ENCODE results near the gene TFDP2. TPM values are rescaled to one million over a fixed set of nuclear protein-coding genes. Genes with fewer than 3 reads are reported as not detected.
"Not testable (repeated sequence)": the region's sequence is repeated elsewhere in the genome, so short reads cannot be mapped to it uniquely, and the experiment has no call there.

The TFDP2 gene
- total RNA-seq, 4 donors from 2014 or later, result 38.0 to 95.4 (median 65.4) TPM

DNA sequence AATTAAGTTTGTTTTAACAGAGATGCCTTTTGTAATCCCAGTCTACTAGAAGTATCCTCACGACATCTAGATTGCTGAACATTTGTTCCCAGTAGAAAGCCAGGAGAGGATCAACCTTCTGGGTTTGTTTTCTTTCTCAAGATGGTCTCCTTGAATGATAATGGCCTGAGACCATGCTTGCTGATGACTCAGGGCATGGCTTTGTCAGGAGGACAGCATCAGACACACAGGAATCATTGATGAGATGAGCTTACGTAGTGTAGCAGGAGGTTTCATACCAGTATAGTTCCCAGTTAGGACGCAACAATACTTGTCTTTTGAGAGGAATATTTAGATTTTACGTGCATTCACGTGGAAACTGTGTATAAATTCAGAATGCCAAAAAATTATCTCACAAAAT lies 234.3 kb downstream of the TFDP2 start:
- Histone ChIP-seq H3K27me3 (no peaks in the 10 kb centered on the region), H3K9me3 (no peaks in the 10 kb centered on the region), H3K4me1 (no peaks in the 10 kb centered on the region), H3K4me3 (no peak overlapping the region), H3K27ac (no peak overlapping the region), H3K36me3 (peaks cover 0 to 73% (median 0%) of the 10 kb centered on the region in 3 donors)
- DNase-seq, result no peak
- no peak for TF ChIP-seq POLR2A (IDR thresholded peaks at IDR 0.05)
- TF ChIP-seq, protein P1, sequence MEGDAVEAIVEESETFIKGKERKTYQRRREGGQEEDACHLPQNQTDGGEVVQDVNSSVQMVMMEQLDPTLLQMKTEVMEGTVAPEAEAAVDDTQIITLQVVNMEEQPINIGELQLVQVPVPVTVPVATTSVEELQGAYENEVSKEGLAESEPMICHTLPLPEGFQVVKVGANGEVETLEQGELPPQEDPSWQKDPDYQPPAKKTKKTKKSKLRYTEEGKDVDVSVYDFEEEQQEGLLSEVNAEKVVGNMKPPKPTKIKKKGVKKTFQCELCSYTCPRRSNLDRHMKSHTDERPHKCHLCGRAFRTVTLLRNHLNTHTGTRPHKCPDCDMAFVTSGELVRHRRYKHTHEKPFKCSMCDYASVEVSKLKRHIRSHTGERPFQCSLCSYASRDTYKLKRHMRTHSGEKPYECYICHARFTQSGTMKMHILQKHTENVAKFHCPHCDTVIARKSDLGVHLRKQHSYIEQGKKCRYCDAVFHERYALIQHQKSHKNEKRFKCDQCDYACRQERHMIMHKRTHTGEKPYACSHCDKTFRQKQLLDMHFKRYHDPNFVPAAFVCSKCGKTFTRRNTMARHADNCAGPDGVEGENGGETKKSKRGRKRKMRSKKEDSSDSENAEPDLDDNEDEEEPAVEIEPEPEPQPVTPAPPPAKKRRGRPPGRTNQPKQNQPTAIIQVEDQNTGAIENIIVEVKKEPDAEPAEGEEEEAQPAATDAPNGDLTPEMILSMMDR (IDR thresholded peaks at IDR 0.05), result no peak

DNA sequence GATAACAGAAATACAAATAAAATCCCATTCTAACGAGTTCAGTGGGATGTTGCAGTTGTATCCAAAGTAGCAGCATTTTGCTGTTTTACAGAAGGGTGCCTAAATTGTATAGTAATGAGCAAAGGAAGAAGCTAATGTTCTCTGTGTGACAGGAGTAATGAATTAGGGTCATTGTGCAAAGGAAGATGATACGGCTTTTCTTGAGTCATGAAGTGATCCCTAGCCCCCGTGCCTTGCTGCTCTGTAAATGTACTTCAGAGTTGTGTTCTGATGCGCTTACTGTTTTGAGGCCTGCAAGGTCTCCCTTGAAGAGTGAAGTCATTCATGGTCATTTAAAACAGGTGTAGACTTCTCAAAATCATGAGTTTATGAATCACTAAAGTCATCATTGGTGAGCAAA lies 235.0 kb downstream of the TFDP2 start:
- Histone ChIP-seq H3K4me3 (no peak overlapping the region), H3K27me3 (no peaks in the 10 kb centered on the region), H3K4me1 (no peaks in the 10 kb centered on the region), H3K9me3 (no peaks in the 10 kb centered on the region), H3K36me3 (peaks cover 0 to 73% (median 0%) of the 10 kb centered on the region in 3 donors), H3K27ac (no peak overlapping the region)
- DNase-seq, result no peak
- TF ChIP-seq, protein P1 (IDR thresholded peaks at IDR 0.05), result no peak
- no peak for TF ChIP-seq POLR2A (IDR thresholded peaks at IDR 0.05)

DNA sequence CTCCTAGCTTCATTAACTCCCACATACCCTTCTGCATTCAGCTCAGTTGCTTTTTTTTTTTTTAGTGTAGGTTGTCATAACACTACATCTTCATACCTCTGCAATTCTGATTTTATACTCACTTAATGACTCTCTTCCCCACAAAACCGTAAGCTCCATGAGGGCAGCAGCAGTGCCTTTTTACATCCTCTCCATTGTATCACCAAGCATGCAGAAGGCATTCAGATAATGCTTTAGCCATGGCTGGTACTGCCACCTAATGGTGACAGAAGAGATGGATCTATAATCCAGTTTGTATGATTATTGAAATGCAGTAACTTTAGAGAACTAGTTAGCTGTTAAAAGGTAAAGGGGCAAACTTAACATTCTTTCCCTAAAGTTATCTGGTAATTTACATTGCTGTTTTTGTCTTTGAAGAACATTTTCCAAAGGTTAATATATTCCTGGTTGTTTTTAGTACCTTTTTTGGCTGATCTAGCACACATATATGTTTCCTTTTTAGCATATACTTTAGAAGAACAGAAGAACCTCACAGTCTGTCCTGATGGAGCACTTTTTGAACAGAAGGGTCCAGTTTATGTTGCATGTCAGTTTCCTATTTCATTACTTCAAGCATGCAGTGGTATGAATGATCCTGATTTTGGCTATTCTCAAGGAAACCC lies 236.1 kb downstream of the TFDP2 start:
- Histone ChIP-seq H3K27me3 (no peaks in the 10 kb centered on the region), H3K27ac (no peak overlapping the region), H3K36me3 (peaks cover 0 to 73% (median 0%) of the 10 kb centered on the region in 3 donors), H3K4me3 (no peak overlapping the region), H3K9me3 (no peaks in the 10 kb centered on the region), H3K4me1 (no peaks in the 10 kb centered on the region)
- no peak for TF ChIP-seq POLR2A (IDR thresholded peaks at IDR 0.05)
- TF ChIP-seq, protein P1 (IDR thresholded peaks at IDR 0.05), result peak; percentile 31 to 92 (median 78)
- peak in 1 of 3 donors; percentile 76 for DNase-seq

DNA sequence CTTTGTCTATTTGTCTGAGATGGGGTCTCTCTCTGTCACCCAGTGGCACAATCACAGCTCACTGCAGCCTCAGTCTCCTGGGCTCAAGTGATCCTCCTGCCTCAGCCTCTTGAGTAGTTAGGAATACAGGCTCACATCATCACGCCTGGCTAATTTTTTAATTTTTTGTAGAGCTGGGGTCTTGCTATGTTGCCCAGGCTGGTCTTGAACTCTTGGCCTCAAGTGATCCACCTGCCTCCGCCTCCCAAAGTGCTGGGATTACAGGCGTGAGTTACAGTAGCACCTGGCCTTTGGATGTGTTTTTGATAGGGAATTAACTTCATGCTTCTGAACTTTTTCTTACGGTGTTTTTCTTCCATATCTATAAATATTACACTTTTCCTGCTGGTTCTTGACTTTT lies 239.4 kb downstream of the TFDP2 start:
- H3K27me3 ChIP-seq, H3K4me1 ChIP-seq, DNase-seq, H3K9me3 ChIP-seq, H3K27ac ChIP-seq, H3K4me3 ChIP-seq: not testable (repeated sequence)
- H3K36me3 ChIP-seq, result peaks cover 0 to 71% (median 0%) of the 10 kb centered on the region in 3 donors

DNA sequence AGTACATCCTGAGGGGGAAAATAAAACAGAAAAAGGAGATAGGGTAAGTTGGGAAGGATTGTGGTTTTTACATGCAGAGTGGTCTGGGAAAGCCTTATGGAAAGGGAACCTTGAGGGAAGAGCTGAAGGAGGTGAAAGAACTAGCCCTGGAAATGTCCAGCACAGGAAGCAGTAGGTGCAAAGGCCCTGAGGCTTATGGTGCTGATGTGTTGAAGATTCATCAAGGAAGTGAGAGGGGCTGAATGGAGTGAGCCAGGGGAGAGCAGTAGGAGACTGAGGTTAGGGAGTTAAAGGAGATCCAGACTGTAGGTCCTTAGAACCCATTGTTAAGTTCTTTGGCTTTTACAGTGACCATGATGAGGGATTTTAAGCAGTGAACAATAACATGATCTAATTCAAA lies 239.9 kb downstream of the TFDP2 start:
- H3K36me3 ChIP-seq, result peaks cover 0 to 65% (median 0%) of the 10 kb centered on the region in 3 donors
- no peak overlapping the region for H3K27ac ChIP-seq

DNA sequence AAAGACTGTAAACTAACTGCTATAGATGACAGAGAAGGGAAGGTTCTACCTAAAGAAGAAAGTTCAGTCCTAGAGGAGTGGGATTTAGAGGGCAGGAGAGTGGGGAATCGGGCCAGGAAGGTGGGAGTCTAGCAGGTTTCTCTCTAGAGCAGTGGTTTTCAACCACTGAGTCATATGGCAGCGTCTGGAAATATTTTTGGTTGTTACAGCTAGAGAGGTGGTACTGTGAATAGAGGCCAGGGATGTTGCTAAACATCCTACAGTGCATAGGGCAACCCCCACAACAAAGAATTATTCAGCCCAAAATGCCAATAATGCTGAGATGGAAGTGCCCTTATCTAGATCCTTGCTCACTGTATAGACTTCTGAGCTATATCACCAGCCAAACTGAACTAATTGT lies 244.2 kb downstream of the TFDP2 start:
- TF ChIP-seq POLR2A (IDR thresholded peaks at IDR 0.05), result no peak
- TF ChIP-seq, protein P1 (IDR thresholded peaks at IDR 0.05), result no peak
- no peaks in the 10 kb centered on the region for H3K27me3 ChIP-seq
- no peaks in the 10 kb centered on the region for H3K4me1 ChIP-seq
- H3K9me3 ChIP-seq, result no peaks in the 10 kb centered on the region
- no peak overlapping the region for H3K27ac ChIP-seq
- peaks cover 0 to 50% (median 0%) of the 10 kb centered on the region in 3 donors for H3K36me3 ChIP-seq
- no peak for DNase-seq
- no peak overlapping the region for H3K4me3 ChIP-seq

More for the DNA sequence above, 239.9 kb downstream of the TFDP2 start:
- Histone ChIP-seq H3K4me3 (no peak overlapping the region), H3K27me3 (no peaks in the 10 kb centered on the region), H3K9me3 (no peaks in the 10 kb centered on the region), H3K4me1 (no peaks in the 10 kb centered on the region)
- TF ChIP-seq, protein P1 (IDR thresholded peaks at IDR 0.05), result no peak
- no peak for TF ChIP-seq POLR2A (IDR thresholded peaks at IDR 0.05)
- no peak for DNase-seq
